Omental fat pad (tissue), 4 donors: ENCODE data around the gene TLE5. TPM values are rescaled to one million over a fixed set of nuclear protein-coding genes. Genes with fewer than 3 reads are reported as not detected.
"Not testable (repeated sequence)": the region's sequence is repeated elsewhere in the genome, so short reads cannot be mapped to it uniquely, and the experiment has no call there.

Source experiments
- ATAC-seq: fragments of 150-250 bp; one replicate; pipeline ENCODE4 v1.9.1; 2016; ENCODE audit warnings: mild to moderate bottlenecking, moderate library complexity; ENCODE audit not compliant: low FRiP score
- DNase-seq: peaks from one replicate; pipeline ENCODE4 v3.0.0-alpha.2; 2019; ENCODE audit warnings: low spot score
- total RNA-seq, 4 donors: library from RNA; depleted of rRNA; stranded (reverse); fragments of >200 nt; gene quantifications; one replicate each; pipeline ENCODE4 v1.1.0, GENCODE V29; 2016
- TF ChIP-seq, protein P1 (sequence below), 3 donors: fragments of 450-650 bp; IDR thresholded peaks; one replicate each; pipeline ENCODE4 v1.5.1; 2016 to 2017; ENCODE audit warnings: antibody characterized with exemption in 3 of 3, mild to moderate bottlenecking in 3 of 3, moderate library complexity in 2 of 3

Gene TLE5
- total RNA-seq, 4 donors from 2014 or later = 226 to 340 (median 261) TPM

DNA sequence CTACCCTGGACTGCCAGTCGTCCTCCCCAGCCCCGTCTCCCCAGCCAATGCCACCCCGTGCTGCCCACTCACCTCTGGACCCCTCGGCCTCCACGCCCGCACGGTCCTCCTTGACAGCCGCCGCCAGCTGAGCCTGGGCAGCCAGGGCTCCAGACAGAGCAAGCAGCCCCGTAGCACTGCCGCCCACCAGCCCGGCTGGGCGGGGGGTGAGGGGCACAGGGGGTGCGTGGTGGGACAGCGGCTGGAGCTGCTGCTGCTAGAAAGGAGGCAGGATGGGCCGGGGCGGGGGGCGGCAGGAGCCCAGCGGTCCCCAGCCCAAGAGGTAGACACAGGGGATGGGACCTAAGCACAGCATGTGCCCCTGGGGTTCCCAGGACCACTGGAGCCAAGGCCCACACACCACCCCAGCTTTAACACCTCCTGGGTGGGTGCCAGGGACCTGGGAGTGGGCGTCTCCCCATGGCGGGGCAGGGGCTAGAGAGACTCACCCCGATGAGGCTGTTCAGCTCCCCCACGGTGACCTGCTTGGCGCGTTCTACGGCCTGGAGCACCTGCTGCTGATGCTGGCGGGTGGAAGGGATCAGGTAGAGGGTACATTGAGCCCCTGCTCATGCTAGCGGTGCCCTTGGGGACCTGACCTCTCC lies 43.0 kb downstream of the TLE5 start:
- TF ChIP-seq, protein P1, sequence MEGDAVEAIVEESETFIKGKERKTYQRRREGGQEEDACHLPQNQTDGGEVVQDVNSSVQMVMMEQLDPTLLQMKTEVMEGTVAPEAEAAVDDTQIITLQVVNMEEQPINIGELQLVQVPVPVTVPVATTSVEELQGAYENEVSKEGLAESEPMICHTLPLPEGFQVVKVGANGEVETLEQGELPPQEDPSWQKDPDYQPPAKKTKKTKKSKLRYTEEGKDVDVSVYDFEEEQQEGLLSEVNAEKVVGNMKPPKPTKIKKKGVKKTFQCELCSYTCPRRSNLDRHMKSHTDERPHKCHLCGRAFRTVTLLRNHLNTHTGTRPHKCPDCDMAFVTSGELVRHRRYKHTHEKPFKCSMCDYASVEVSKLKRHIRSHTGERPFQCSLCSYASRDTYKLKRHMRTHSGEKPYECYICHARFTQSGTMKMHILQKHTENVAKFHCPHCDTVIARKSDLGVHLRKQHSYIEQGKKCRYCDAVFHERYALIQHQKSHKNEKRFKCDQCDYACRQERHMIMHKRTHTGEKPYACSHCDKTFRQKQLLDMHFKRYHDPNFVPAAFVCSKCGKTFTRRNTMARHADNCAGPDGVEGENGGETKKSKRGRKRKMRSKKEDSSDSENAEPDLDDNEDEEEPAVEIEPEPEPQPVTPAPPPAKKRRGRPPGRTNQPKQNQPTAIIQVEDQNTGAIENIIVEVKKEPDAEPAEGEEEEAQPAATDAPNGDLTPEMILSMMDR (IDR thresholded peaks at IDR 0.05) = no peak
- DNase-seq (no peak), ATAC-seq (no peak)

DNA sequence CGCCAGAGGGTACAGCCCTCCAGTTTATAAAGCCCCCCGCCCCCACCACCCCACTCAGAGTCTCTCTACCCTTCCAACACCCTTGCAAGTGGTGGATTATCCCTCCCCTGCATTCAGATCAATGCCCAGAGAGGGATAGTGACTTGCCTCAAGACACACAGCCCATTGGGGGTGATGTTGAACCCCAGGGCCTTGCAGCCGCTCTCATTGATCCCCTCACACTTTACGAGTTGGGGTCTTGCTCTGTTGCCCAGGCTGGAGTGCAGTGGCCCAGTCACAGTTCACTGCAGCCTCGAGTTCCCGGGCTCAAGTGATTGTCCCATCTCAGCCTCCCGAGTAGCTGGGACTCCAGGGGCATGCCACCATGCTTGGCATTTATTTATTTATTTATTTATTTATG lies 44.4 kb downstream of the TLE5 start:
- no peak for ATAC-seq
- TF ChIP-seq, protein P1 (IDR thresholded peaks at IDR 0.05) = no peak
- no peak for DNase-seq

DNA sequence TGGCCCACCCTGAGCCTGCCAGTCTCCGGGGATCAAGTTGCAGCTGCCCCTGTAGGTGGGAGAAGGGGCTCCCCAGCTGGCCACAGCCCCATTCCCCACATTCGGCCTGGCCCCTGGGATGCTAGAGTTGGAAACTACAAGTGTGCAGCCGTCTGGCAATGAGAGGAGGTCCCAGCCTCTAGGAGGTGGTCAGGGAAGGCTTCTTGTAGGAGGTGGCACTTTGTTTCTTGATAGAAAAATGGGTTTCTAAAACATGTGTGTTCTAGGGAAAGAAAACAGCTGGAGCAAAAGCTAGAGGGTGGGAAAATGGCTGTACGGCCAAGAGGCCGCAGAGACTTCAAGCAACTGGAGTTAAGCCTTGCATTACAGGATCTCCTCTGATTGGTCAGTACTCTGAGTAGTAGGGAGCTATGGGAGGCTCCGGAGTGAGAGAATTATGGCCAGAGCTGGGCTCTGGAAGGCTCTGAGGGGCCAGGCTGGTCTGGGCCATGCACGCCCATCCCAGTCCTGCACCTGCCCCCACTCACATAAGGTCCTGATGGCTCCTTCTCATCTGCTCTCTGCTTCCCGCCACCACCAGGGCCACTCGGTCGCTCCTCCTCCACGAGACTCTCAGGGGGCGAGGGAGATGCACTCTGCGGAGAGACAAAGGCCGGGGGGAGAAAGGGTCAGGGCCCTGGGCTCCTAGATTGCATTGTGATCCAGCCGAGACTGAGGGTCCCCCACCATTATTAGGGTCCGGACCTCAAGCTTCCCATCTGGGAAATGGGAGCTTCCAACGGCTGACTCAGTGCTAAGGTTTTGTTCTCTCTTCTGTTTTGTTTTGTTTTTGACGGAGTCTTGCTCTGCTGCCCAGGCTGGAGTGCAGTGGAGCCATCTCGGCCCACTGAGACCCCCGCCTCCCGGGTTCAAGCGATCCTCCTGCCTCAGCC lies 46.9 kb downstream of the TLE5 start:
- no peak for DNase-seq
- TF ChIP-seq, protein P1 (IDR thresholded peaks at IDR 0.05) = no peak
- ATAC-seq = no peak

DNA sequence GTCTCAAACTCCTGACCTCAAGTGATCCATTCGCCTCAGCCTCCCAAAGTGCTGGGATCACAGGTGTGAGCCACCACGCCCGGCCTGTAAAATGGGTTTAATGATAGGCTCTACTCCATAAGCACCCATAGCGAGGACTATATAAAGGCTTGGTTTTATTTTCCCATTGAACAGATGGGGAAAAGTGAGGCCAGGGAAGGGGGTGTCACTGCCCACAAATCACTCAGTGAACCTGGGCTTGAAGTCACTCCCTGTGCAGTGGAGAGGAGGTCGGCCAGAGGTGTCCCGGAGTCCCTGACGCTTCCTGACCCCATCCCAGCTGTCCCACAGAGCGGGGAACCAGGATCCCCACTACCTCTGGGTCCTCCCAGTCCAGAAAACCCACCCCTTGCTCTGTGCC lies 48.2 kb downstream of the TLE5 start:
- DNase-seq (no peak), ATAC-seq (no peak)
- TF ChIP-seq, protein P1 (IDR thresholded peaks at IDR 0.05) = no peak

DNA sequence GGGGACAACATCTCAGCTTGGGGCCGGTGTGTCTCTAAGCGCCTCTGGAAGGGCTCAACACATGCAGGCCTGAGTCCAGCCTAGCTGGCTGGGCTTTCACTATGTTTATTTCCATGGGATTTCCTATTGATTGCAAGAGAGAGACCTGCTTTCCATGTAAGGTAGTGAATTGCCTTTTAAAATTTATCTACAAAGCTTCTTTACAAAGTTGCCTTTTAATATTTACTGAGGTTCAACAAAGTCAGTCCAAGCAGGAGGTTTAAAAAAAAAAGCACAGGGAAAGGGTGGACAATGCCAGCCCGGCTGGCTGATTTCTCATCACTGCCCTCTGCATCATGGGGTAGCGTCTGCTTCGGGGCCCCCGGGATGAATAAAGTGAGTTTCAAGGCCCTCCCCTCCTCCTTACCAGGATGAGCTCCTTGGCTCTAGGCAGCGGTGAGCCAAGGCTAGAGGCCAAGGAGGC lies 49.0 kb downstream of the TLE5 start:
- DNase-seq (no peak), ATAC-seq (no peak)
- TF ChIP-seq, protein P1 (IDR thresholded peaks at IDR 0.05) = no peak

DNA sequence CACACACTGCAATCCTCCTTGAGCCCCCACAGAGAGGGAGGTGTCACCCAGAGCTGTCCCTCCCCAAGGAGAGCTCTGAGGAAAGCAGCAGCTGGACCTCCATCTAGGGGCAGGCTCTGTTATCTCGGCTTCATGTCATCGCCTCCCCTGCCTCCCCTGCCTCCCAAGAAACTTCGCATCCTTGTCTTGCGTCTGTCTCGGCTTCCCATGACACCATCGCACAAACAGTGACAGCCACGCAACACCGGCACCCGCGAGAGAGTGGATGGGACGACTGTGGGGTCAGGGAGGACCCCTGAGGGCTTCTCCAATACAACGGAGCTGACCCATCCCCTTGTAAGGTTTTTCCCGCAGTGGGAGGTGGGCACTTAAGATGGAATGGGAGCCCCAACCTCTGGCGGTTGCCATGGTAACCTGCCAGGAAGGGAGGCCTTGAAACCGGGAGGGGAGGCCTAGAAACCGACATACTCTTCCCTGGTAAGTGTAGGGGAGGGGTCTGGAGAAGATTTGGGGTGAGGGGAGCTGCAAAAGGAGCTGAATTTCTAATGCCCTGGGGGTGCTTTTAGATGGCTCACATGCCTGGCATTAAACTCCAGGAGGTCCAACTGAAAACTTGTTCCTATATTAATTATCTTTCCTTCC lies 49.6 kb downstream of the TLE5 start:
- DNase-seq (no peak), ATAC-seq (no peak)
- TF ChIP-seq, protein P1 (IDR thresholded peaks at IDR 0.05) = no peak

DNA sequence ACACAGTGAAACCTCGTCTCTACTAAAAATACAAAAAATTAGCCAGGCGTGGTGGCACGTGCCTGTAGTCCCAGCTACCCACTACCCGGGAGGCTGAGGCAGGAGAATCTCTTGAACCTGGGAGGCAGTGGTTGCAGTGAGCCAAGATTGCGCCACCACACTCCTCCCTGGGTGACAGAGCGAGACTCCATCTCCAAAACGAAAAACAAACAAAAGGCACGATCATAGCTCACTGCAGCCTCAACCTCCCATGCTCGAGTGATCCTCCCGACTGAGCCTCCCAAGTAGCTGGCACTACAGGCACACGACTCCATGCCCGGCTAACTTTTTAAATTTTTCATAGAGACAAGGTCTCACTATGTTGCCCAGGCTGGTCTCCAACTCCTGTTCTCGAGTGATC lies 50.2 kb downstream of the TLE5 start:
- DNase-seq, ATAC-seq: not testable (repeated sequence)
